ENCODE data around the gene FMO5.

GRCh38 chr1:147246910-147247655, 21.9 kb upstream of the FMO5 start:
- TF ChIP-seq CTCF (IDR thresholded peaks at IDR 0.05 in 8 of 11, conservative IDR thresholded peaks at IDR 0.05 in 3 of 11), result no peak
- no peak for TF ChIP-seq POLR2AphosphoS5 (IDR thresholded peaks at IDR 0.05)
- TF ChIP-seq POLR2A (IDR thresholded peaks at IDR 0.05), result no peak

Measured in spleen (tissue), 7 donors.